SK-N-SH (cell line): Measurements from ENCODE around the gene MAP2K4.

ENCODE experiments used
- EP300 ChIP-seq, 2 experiments: IDR thresholded peaks; 2 replicates each; pipeline versions ENCODE4 v1.4.0 to v1.6.1; 2012; ENCODE audit warnings: borderline replicate concordance in 1 of 2, low read depth in 1 of 2, low read length in 1 of 2
- EZH2phosphoT487 ChIP-seq: fragments of 200-600 bp; sonication (generic); IDR thresholded peaks from 2 replicates; pipeline ENCODE4 v1.6.1; 2017; ENCODE audit warnings: low read depth, mixed run types, mild to moderate bottlenecking, antibody characterized with exemption, moderate library complexity, borderline replicate concordance
- JUND ChIP-seq: IDR thresholded peaks from 2 replicates; pipeline ENCODE4 v1.4.0; 2012
- NFIC ChIP-seq: IDR thresholded peaks from 2 replicates; pipeline ENCODE4 v1.4.0; 2012; ENCODE audit warnings: borderline replicate concordance
- NRF1 ChIP-seq: IDR thresholded peaks from 2 replicates; pipeline ENCODE4 v1.6.1; 2012; ENCODE audit warnings: low read depth, mild to moderate bottlenecking, low read length
- POLR2AphosphoS5 ChIP-seq: IDR thresholded peaks from 2 replicates; pipeline ENCODE4 v1.6.1; 2012; ENCODE audit warnings: low read depth, low read length
- RAD21 ChIP-seq: IDR thresholded peaks from 2 replicates; pipeline ENCODE4 v1.6.1; 2012; ENCODE audit warnings: mild to moderate bottlenecking, low read length
- RCOR1 ChIP-seq: fragments of 150-350 bp; IDR thresholded peaks from 2 replicates; pipeline ENCODE4 v1.6.1; 2017; ENCODE audit warnings: antibody characterized with exemption, low read length
- SMC3 ChIP-seq: IDR thresholded peaks from 2 replicates; pipeline ENCODE4 v1.6.1; 2012; ENCODE audit warnings: low read depth, low read length, improper control_type of control experiment
- TEAD4 ChIP-seq: IDR thresholded peaks from 2 replicates; pipeline ENCODE4 v1.4.0; 2012; ENCODE audit warnings: mild to moderate bottlenecking, borderline replicate concordance; ENCODE audit not compliant: insufficient read depth
- TF ChIP-seq, protein P1 (sequence below): fragments of 200-600 bp; sonication (generic); IDR thresholded peaks from 2 replicates; pipeline ENCODE4 v1.6.1; 2017; ENCODE audit warnings: antibody characterized with exemption, mild to moderate bottlenecking, moderate library complexity
- TF ChIP-seq, protein P2 (sequence below): IDR thresholded peaks from 2 replicates; pipeline ENCODE4; 2012
- TF ChIP-seq, protein P3 (sequence below): IDR thresholded peaks from 2 replicates; pipeline ENCODE4 v1.6.1; 2012; ENCODE audit warnings: mild to moderate bottlenecking, low read depth, low read length, moderate library complexity
- TF ChIP-seq, protein P4 (sequence below): fragments of 150-350 bp; IDR thresholded peaks from 2 replicates; pipeline ENCODE4 v1.6.1; 2017; ENCODE audit warnings: antibody characterized with exemption, low read length, low read depth, borderline replicate concordance

DNA sequence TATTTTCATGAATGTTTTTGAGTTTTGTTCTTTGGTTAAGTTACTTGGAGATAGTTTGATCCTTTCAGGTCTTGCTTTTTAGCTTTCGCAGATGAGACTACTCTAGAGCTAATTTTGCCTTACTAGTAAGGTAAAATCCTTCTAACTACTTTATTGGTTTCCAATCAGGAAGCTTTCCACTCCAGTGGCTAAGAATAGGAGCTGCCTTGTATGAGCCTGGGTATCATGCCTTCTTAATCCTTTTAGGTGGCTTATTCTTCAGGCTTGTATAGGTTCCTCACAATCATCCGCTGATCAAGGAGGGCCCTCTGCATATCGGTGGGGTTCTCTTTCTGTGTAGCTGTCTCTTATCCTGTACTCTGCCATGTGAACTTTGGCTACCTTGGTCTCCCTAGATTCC lies 53.7 kb downstream of the MAP2K4 start:
- no peak for TF ChIP-seq RAD21
- TF ChIP-seq POLR2AphosphoS5 = no peak
- TF ChIP-seq TEAD4 = no peak
- no peak for TF ChIP-seq EZH2phosphoT487
- no peak for TF ChIP-seq JUND
- no peak for TF ChIP-seq EP300 (IDR thresholded peaks at IDR 0.05; ENCODE audit: borderline replicate concordance in 1 of 2, low read depth in 1 of 2, low read length in 1 of 2)
- TF ChIP-seq NRF1 = no peak
- TF ChIP-seq, protein P1, sequence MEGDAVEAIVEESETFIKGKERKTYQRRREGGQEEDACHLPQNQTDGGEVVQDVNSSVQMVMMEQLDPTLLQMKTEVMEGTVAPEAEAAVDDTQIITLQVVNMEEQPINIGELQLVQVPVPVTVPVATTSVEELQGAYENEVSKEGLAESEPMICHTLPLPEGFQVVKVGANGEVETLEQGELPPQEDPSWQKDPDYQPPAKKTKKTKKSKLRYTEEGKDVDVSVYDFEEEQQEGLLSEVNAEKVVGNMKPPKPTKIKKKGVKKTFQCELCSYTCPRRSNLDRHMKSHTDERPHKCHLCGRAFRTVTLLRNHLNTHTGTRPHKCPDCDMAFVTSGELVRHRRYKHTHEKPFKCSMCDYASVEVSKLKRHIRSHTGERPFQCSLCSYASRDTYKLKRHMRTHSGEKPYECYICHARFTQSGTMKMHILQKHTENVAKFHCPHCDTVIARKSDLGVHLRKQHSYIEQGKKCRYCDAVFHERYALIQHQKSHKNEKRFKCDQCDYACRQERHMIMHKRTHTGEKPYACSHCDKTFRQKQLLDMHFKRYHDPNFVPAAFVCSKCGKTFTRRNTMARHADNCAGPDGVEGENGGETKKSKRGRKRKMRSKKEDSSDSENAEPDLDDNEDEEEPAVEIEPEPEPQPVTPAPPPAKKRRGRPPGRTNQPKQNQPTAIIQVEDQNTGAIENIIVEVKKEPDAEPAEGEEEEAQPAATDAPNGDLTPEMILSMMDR = no peak
- TF ChIP-seq SMC3 = no peak
- TF ChIP-seq, protein P2, sequence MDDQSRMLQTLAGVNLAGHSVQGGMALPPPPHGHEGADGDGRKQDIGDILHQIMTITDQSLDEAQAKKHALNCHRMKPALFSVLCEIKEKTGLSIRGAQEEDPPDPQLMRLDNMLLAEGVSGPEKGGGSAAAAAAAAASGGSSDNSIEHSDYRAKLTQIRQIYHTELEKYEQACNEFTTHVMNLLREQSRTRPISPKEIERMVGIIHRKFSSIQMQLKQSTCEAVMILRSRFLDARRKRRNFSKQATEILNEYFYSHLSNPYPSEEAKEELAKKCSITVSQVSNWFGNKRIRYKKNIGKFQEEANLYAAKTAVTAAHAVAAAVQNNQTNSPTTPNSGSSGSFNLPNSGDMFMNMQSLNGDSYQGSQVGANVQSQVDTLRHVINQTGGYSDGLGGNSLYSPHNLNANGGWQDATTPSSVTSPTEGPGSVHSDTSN = no peak
- TF ChIP-seq RCOR1 = no peak
- TF ChIP-seq, protein P3, sequence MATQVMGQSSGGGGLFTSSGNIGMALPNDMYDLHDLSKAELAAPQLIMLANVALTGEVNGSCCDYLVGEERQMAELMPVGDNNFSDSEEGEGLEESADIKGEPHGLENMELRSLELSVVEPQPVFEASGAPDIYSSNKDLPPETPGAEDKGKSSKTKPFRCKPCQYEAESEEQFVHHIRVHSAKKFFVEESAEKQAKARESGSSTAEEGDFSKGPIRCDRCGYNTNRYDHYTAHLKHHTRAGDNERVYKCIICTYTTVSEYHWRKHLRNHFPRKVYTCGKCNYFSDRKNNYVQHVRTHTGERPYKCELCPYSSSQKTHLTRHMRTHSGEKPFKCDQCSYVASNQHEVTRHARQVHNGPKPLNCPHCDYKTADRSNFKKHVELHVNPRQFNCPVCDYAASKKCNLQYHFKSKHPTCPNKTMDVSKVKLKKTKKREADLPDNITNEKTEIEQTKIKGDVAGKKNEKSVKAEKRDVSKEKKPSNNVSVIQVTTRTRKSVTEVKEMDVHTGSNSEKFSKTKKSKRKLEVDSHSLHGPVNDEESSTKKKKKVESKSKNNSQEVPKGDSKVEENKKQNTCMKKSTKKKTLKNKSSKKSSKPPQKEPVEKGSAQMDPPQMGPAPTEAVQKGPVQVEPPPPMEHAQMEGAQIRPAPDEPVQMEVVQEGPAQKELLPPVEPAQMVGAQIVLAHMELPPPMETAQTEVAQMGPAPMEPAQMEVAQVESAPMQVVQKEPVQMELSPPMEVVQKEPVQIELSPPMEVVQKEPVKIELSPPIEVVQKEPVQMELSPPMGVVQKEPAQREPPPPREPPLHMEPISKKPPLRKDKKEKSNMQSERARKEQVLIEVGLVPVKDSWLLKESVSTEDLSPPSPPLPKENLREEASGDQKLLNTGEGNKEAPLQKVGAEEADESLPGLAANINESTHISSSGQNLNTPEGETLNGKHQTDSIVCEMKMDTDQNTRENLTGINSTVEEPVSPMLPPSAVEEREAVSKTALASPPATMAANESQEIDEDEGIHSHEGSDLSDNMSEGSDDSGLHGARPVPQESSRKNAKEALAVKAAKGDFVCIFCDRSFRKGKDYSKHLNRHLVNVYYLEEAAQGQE = no peak
- TF ChIP-seq, protein P4, sequence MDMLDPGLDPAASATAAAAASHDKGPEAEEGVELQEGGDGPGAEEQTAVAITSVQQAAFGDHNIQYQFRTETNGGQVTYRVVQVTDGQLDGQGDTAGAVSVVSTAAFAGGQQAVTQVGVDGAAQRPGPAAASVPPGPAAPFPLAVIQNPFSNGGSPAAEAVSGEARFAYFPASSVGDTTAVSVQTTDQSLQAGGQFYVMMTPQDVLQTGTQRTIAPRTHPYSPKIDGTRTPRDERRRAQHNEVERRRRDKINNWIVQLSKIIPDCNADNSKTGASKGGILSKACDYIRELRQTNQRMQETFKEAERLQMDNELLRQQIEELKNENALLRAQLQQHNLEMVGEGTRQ = no peak
- TF ChIP-seq NFIC = no peak
